Ishikawa (cell line): ENCODE data around the gene TMEM14A.

Source experiments
- CEBPB ChIP-seq: IDR thresholded peaks from 2 replicates; pipeline ENCODE4 v1.6.1; 2012
- CREB1 ChIP-seq: IDR thresholded peaks from 2 replicates; pipeline ENCODE4 v1.6.1; 2012; ENCODE audit warnings: low read depth
- EGR1 ChIP-seq: IDR thresholded peaks from 2 replicates; pipeline ENCODE4 v1.6.1; 2012
- EP300 ChIP-seq: IDR thresholded peaks from 2 replicates; pipeline ENCODE4 v1.6.1; 2012; ENCODE audit warnings: borderline replicate concordance
- FOXM1 ChIP-seq: IDR thresholded peaks from 2 replicates; pipeline ENCODE4 v1.6.1; 2012; ENCODE audit warnings: low read depth, borderline replicate concordance
- MAX ChIP-seq: IDR thresholded peaks from 2 replicates; pipeline ENCODE4 v1.6.1; 2012
- NFIC ChIP-seq: IDR thresholded peaks from 2 replicates; pipeline ENCODE4 v1.6.1; 2012
- RAD21 ChIP-seq: IDR thresholded peaks from 2 replicates; pipeline ENCODE4 v1.6.1; 2012; ENCODE audit warnings: low read depth
- TAF1 ChIP-seq: IDR thresholded peaks from 2 replicates; pipeline ENCODE4 v1.6.1; 2012; ENCODE audit warnings: low read depth, mild to moderate bottlenecking
- TCF12 ChIP-seq: IDR thresholded peaks from 2 replicates; pipeline ENCODE4 v1.6.1; 2012; ENCODE audit warnings: low read depth
- TEAD4 ChIP-seq: IDR thresholded peaks from 2 replicates; pipeline ENCODE4 v1.6.1; 2012
- YY1 ChIP-seq: IDR thresholded peaks from 2 replicates; pipeline ENCODE4 v1.6.1; 2012; ENCODE audit warnings: low read depth
- ZBTB7A ChIP-seq: IDR thresholded peaks from 2 replicates; pipeline ENCODE4 v1.6.1; 2012; ENCODE audit warnings: low read depth
- TF ChIP-seq, protein P1 (sequence below): IDR thresholded peaks from 2 replicates; pipeline ENCODE4 v1.6.1; 2012
- TF ChIP-seq, protein P2 (sequence below): IDR thresholded peaks from 2 replicates; pipeline ENCODE4 v1.6.1; 2012; ENCODE audit warnings: low read depth, mild to moderate bottlenecking

Gene TMEM14A

GRCh38 chr6:52728394-52728793, 57.5 kb downstream of the TMEM14A start:
- TF ChIP-seq NFIC = no peak
- TF ChIP-seq ZBTB7A = no peak
- no peak for TF ChIP-seq CEBPB
- no peak for TF ChIP-seq RAD21
- no peak for TF ChIP-seq EGR1

GRCh38 chr6:52729576-52729975, 58.7 kb downstream of the TMEM14A start:
- TF ChIP-seq EP300 = no peak
- TF ChIP-seq EGR1 = no peak
- no peak for TF ChIP-seq TCF12
- TF ChIP-seq CREB1 = no peak
- no peak for TF ChIP-seq TEAD4
- TF ChIP-seq NFIC = no peak
- TF ChIP-seq, protein P1, sequence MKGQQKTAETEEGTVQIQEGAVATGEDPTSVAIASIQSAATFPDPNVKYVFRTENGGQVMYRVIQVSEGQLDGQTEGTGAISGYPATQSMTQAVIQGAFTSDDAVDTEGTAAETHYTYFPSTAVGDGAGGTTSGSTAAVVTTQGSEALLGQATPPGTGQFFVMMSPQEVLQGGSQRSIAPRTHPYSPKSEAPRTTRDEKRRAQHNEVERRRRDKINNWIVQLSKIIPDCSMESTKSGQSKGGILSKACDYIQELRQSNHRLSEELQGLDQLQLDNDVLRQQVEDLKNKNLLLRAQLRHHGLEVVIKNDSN = no peak
- no peak for TF ChIP-seq TAF1
- TF ChIP-seq MAX = no peak
- TF ChIP-seq CEBPB = no peak
- TF ChIP-seq YY1 = no peak
- TF ChIP-seq, protein P2, sequence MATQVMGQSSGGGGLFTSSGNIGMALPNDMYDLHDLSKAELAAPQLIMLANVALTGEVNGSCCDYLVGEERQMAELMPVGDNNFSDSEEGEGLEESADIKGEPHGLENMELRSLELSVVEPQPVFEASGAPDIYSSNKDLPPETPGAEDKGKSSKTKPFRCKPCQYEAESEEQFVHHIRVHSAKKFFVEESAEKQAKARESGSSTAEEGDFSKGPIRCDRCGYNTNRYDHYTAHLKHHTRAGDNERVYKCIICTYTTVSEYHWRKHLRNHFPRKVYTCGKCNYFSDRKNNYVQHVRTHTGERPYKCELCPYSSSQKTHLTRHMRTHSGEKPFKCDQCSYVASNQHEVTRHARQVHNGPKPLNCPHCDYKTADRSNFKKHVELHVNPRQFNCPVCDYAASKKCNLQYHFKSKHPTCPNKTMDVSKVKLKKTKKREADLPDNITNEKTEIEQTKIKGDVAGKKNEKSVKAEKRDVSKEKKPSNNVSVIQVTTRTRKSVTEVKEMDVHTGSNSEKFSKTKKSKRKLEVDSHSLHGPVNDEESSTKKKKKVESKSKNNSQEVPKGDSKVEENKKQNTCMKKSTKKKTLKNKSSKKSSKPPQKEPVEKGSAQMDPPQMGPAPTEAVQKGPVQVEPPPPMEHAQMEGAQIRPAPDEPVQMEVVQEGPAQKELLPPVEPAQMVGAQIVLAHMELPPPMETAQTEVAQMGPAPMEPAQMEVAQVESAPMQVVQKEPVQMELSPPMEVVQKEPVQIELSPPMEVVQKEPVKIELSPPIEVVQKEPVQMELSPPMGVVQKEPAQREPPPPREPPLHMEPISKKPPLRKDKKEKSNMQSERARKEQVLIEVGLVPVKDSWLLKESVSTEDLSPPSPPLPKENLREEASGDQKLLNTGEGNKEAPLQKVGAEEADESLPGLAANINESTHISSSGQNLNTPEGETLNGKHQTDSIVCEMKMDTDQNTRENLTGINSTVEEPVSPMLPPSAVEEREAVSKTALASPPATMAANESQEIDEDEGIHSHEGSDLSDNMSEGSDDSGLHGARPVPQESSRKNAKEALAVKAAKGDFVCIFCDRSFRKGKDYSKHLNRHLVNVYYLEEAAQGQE = no peak

DNA sequence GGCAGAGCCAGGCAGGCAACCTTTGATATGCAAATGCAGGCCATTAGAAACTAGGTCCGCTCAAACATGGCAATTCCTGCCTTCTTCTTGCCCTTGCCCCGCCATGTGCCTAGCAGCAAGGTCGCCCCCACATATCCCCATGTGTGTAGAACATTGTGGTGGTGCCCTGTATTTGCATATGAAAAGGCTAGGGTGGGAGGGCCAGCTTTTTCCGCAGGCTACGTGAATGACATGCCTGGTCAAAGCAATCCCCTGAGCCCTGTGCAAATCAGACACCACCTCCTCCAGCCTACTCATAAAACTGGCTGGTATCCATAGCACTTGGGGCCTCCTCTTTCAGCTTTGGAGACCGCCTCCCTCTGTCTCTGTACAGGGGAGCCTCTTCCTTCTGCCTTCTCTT, 60.8 kb downstream of the TMEM14A start:
- TF ChIP-seq FOXM1 (no peak), ZBTB7A (no peak), YY1 (no peak), TAF1 (no peak), CREB1 (no peak), EP300 (no peak), TEAD4 (no peak)
- TF ChIP-seq, protein P1 = no peak

DNA sequence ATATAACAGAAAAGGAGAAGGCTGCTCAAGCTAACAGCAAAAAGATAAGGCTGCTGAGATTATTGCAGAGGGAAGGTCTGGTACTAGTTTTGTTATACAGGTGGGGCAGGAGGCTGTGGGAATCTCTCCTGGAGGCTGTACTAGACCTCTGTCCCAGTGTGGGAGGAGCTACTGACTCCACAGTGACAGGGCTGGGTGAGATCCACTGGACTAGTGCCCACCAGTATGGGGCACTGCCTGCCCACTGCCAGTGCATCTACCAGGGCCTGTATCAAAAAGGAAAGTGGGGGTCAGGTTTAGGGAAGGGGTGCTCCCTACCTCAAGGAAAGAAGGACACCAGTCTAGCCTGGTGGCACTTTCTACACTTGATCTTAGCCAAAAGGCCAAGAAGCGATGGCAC, 62.3 kb downstream of the TMEM14A start:
- TF ChIP-seq, protein P2 = no peak
- TF ChIP-seq TCF12 (no peak), RAD21 (no peak), MAX (no peak), ZBTB7A (no peak), FOXM1 (no peak), EGR1 (no peak), TEAD4 (no peak), NFIC (no peak), CEBPB (no peak), CREB1 (no peak), TAF1 (no peak), EP300 (no peak), YY1 (no peak)
- TF ChIP-seq, protein P1 = no peak

DNA sequence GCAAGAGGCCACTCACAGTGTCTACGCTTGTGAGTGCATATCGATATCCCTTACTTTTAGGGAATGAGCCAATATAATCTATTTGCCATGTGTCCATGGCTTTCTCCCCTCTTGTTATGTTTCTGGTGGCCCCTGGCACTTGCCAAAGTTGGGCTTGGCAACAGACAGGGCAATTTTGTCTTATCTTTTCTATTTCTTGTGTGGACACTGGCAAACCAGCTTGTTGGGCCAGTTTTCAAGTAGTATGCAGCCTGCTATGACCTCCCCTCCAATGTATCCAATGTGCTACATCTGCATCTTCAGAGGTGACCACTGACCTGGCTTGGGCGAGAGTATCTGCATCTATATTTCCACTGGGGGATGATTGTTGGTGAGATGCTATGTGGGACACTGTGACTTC, 63.2 kb downstream of the TMEM14A start:
- TF ChIP-seq EP300 = no peak
- TF ChIP-seq TCF12 = no peak
- TF ChIP-seq CREB1 = no peak
- no peak for TF ChIP-seq FOXM1
- no peak for TF ChIP-seq CEBPB
- no peak for TF ChIP-seq ZBTB7A
- no peak for TF ChIP-seq RAD21
- TF ChIP-seq TEAD4 = no peak
- TF ChIP-seq, protein P2 = no peak
- TF ChIP-seq, protein P1 = no peak
- TF ChIP-seq YY1 = no peak
- no peak for TF ChIP-seq TAF1
- TF ChIP-seq MAX = no peak
- no peak for TF ChIP-seq NFIC
- no peak for TF ChIP-seq EGR1
